ENCODE measurements around the gene IPO5. TPM values are rescaled to one million over a fixed set of nuclear protein-coding genes. Genes with fewer than 3 reads are reported as not detected.

IPO5 gene
- total and polyA plus RNA-seq, 2 of the 4 experiments (the other 2 are of a cell fraction), result 89.2 to 270 TPM

DNA sequence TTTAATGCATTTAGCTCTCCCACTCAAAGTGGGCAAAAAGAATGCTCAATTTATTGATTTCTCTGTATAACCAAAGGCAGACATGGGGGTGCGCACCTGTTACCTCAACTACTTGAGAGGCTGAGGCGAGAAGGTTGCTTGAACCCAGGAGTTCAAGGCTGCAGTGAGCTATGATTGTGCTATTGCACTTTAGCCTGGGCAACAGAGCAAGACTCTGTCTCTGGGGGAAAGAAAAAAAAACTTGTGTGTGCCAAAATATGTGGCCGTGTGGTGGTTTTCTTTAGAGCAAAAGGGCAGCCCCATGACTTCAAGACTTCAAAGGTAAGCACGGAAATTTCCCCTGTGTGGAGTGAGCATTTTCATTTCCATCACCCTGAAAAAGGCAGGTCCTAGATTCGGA, 81.9 kb downstream of the IPO5 start:
- no CpG with 5 or more reads among the region's 5 CpGs for WGBS, 2 experiments (ENCODE audit: extremely low coverage in 2 of 2, insufficient read length in 1 of 2)
- no peaks in the 10 kb centered on the region for H3K79me1 ChIP-seq (ENCODE audit: low read depth in 1 of 2, low read length in 2 of 2)
- H3K14ac ChIP-seq (replicated peaks; ENCODE audit: low read depth, low read length), result no peak overlapping the region
- H2BK20ac ChIP-seq (ENCODE audit: low read depth, low read length), result no peak overlapping the region
- H3K18ac ChIP-seq (ENCODE audit: low read depth, low read length), result no peak overlapping the region
- H3K23ac ChIP-seq (ENCODE audit: low read depth, low read length), result no peak overlapping the region
- H3K27me3 ChIP-seq (ENCODE audit: control insufficient read depth, insufficient read depth, low read length), result peaks cover 2% of the 10 kb centered on the region; the same call in 1 of the 2 replicates
- no peak overlapping the region for H3K9ac ChIP-seq (ENCODE audit: low read depth, low read length)
- no peak overlapping the region for H4K5ac ChIP-seq (ENCODE audit: low read depth, low read length)
- H4K20me1 ChIP-seq (ENCODE audit: insufficient read depth, low read length), result no peaks in the 10 kb centered on the region
- H3K9me3 ChIP-seq (ENCODE audit: control insufficient read depth, insufficient read depth, low read length), result no peaks in the 10 kb centered on the region
- peaks cover 3% of the 10 kb centered on the region for H3K4me1 ChIP-seq (ENCODE audit: control insufficient read depth, insufficient read depth, low read length)
- H3K56ac ChIP-seq (ENCODE audit: extremely low read depth, insufficient read depth, low read length), result no peak overlapping the region
- DNase-seq, result no peak
- no peak overlapping the region for H3K4me2 ChIP-seq (ENCODE audit: low read depth, low read length)
- TF ChIP-seq SMC3 (IDR thresholded peaks at IDR 0.05; ENCODE audit: low read depth, low read length), result no peak
- TF ChIP-seq, protein P1, sequence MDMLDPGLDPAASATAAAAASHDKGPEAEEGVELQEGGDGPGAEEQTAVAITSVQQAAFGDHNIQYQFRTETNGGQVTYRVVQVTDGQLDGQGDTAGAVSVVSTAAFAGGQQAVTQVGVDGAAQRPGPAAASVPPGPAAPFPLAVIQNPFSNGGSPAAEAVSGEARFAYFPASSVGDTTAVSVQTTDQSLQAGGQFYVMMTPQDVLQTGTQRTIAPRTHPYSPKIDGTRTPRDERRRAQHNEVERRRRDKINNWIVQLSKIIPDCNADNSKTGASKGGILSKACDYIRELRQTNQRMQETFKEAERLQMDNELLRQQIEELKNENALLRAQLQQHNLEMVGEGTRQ (IDR thresholded peaks at IDR 0.05; ENCODE audit: low read depth, low read length), result no peak
- TF ChIP-seq RFX5 (IDR thresholded peaks at IDR 0.05; ENCODE audit: low read depth, low read length), result no peak
- TF ChIP-seq CTCF (conservative IDR thresholded peaks at IDR 0.05; ENCODE audit: low read depth, low read length), result no peak
- no peak for TF ChIP-seq NFE2L2 (IDR thresholded peaks at IDR 0.05; ENCODE audit: low read depth, low read length)
- TF ChIP-seq POLR2A (IDR thresholded peaks at IDR 0.05; ENCODE audit: low read depth, low read length), result no peak
- TF ChIP-seq ELK1 (IDR thresholded peaks at IDR 0.05; ENCODE audit: borderline replicate concordance, low read depth, low read length), result no peak
- no peak for TF ChIP-seq CHD1 (IDR thresholded peaks at IDR 0.05; ENCODE audit: low read depth, low read length)
- no peak for TF ChIP-seq MXI1 (IDR thresholded peaks at IDR 0.05; ENCODE audit: borderline replicate concordance, low read depth, low read length)
- TF ChIP-seq RCOR1 (IDR thresholded peaks at IDR 0.05; ENCODE audit: insufficient replicate concordance, low read length), result no peak
- no peak for TF ChIP-seq BHLHE40 (IDR thresholded peaks at IDR 0.05; ENCODE audit: low read depth, low read length)
- TF ChIP-seq RAD21 (IDR thresholded peaks at IDR 0.05; ENCODE audit: low read length), result no peak
- TF ChIP-seq CEBPB (IDR thresholded peaks at IDR 0.05; ENCODE audit: low read depth, low read length), result no peak
- no peak for TF ChIP-seq MAFK (IDR thresholded peaks at IDR 0.05; ENCODE audit: low read depth, low read length)
- no peak for TF ChIP-seq FOS (IDR thresholded peaks at IDR 0.05; ENCODE audit: low read depth, low read length)
- no peak for TF ChIP-seq MAZ (IDR thresholded peaks at IDR 0.05; ENCODE audit: borderline replicate concordance, low read depth, low read length)
- H2AK9ac ChIP-seq (replicated peaks; ENCODE audit: low read depth, low read length, poor library complexity), result no peak overlapping the region
- intact Hi-C loops (cut with micrococcal nuclease) (no loop called here), dilution Hi-C loops (cut with HindIII; ENCODE audit: low sequenced_read_pairs, unreplicated experiment) (no loop called here), in situ Hi-C loops (cut with MboI; ENCODE audit: low sequenced_read_pairs) (no loop called here)
- ChIA-PET POLR2A (ENCODE audit: unreplicated experiment) (no interaction called here), CTCF (no interaction called here)
- no peak overlapping the region for H2BK120ac ChIP-seq (ENCODE audit: low read depth, low read length)
- ATAC-seq (ENCODE audit: low read depth), result no peak
- H2AK5ac ChIP-seq (ENCODE audit: low read depth, low read length), result no peak overlapping the region
- BruUV-seq (replicated peaks), result no TSS peak
- H4K8ac ChIP-seq (ENCODE audit: low read depth in 2 of 2, low read length in 2 of 2), result no peak overlapping the region
- no peak overlapping the region for H3K4ac ChIP-seq (ENCODE audit: low read depth, low read length)
- H3K36me3 ChIP-seq (ENCODE audit: control insufficient read depth, insufficient read depth, low read length), result no peaks in the 10 kb centered on the region
- H2BK15ac ChIP-seq (ENCODE audit: low read depth, low read length), result no peak overlapping the region
- H3K9me1 ChIP-seq (ENCODE audit: insufficient read depth, low read length), result no peaks in the 10 kb centered on the region
- H2BK5ac ChIP-seq (ENCODE audit: low read depth, low read length, poor library complexity, severe bottlenecking), result no peak overlapping the region
- no peak overlapping the region for H2AFZ ChIP-seq (replicated peaks; ENCODE audit: low read length, poor library complexity)
- H4K91ac ChIP-seq (ENCODE audit: insufficient read depth, low read depth, low read length), result no peak overlapping the region
- H3K4me3 ChIP-seq (ENCODE audit: insufficient read depth, low read depth, low read length), result no peak overlapping the region
- H3K27ac ChIP-seq (ENCODE audit: insufficient read depth, low read length), result no peak overlapping the region

Measured in IMR-90 (cell line).